ENCODE data around the gene C19orf81. TPM values are rescaled to one million over a fixed set of nuclear protein-coding genes. Genes with fewer than 3 reads are reported as not detected.

C19orf81 gene
- total RNA-seq (2021; fragmentation: NEBNext Ultra II Directional; extraction: Animal tissue kit (Norgen Biotek cat#: 25700)) (11.7 and 14.2 TPM in 2 replicates), polyA plus RNA-seq (2011; rRNA removed) (13.0 and 22.0 TPM in 2 replicates), polyA minus RNA-seq (2011; rRNA and poly(A)+ RNA removed) (not detected in 2 replicates)
- 12.6 TPM for polyA plus RNA-seq (2011; cell fraction: cytosol; rRNA removed)
- polyA plus RNA-seq (2011; cell fraction: nucleus; rRNA removed): 15.7 TPM
- 2.5 to 17.3 TPM (median 15.4 TPM) in 4 replicates for polyA plus RNA-seq (2012, experiment 1 of 2)
- polyA plus RNA-seq (2012, experiment 2 of 2): 7.0 TPM
- polyA plus RNA-seq (2013, experiment 1 of 2): 20.4 TPM
- 20.0 TPM for polyA plus RNA-seq (2013, experiment 2 of 2)
- not detected for polyA minus RNA-seq (2011; cell fraction: cytosol; rRNA and poly(A)+ RNA removed)
- 7.5 TPM for polyA minus RNA-seq (2011; cell fraction: nucleus; rRNA and poly(A)+ RNA removed)
- long read RNA-seq, experiment 1, partial matches to known transcripts: 9 of 9 reads
- long read RNA-seq, experiment 1, other reads (novel, unspliced or antisense): 0 of 9 reads
- long read RNA-seq, experiment 2: 0 reads

- FAIRE-seq: peak; percentile 89
- Histone ChIP-seq H3K4me1 (replicated peaks in 1 of 4; ENCODE audit: control insufficient read depth in 3 of 4, insufficient read depth in 4 of 4, low read length in 3 of 4) (peaks cover 0 to 10% (median 5%) of the 10 kb centered on the region in 4 experiments; a peak in 6 of 7 replicates), H2BK20ac (ENCODE audit: low read length) (peak within 1 kb of the TSS; percentile 87), H3K27me3 (replicated peaks in 1 of 4; ENCODE audit: control insufficient read depth in 3 of 4, extremely low read depth in 1 of 4, insufficient read depth in 3 of 4, low read length in 3 of 4) (peaks cover 0 to 15% (median 10%) of the 10 kb centered on the region in 4 experiments; a peak in 5 of 7 replicates), H2BK5ac (ENCODE audit: low read depth, low read length) (peak within 1 kb of the TSS; percentile 86; the same call in 1 of the 2 replicates), H2AFZ (ENCODE audit: low read length) (peak within 1 kb of the TSS; percentile 90), H3K18ac (ENCODE audit: extremely low read depth, low read length) (peak within 1 kb of the TSS; percentile 91), H3K79me1 (ENCODE audit: low read depth, low read length) (no peaks in the 10 kb centered on the region), H3K4me3 (ENCODE audit: extremely low read depth in 1 of 4, insufficient read depth in 2 of 4, low read depth in 3 of 4, low read length in 4 of 4) (peak within 1 kb of the TSS; percentile 19 to 53 (median 34); a peak in 5 of 8 replicates), H3K36me3 (ENCODE audit: control insufficient read depth in 2 of 4, insufficient read depth in 4 of 4, low read length in 3 of 4) (no peaks in the 10 kb centered on the region), H3K27ac (ENCODE audit: low read depth, low read length) (no peak within 1 kb of the TSS), H2BK15ac (ENCODE audit: low read length) (peak within 1 kb of the TSS; percentile 95), H3K9me3 (ENCODE audit: insufficient read depth in 2 of 2, low read depth in 1 of 2, low read length in 1 of 2) (no peaks in the 10 kb centered on the region), H3K23ac (ENCODE audit: insufficient read length) (no peak within 1 kb of the TSS), H4K5ac (ENCODE audit: insufficient read length, low read depth, low read length) (peak within 1 kb of the TSS; percentile 49), H3K14ac (ENCODE audit: insufficient read length) (no peak within 1 kb of the TSS), H3K4me2 (ENCODE audit: insufficient read depth in 1 of 2, low read depth in 2 of 2, low read length in 2 of 2) (peak within 1 kb of the TSS; percentile 74 to 76), H4K8ac (ENCODE audit: extremely low read depth, insufficient read depth, low read length) (0 out of 2 replicates have a peak within 1 kb of the TSS, but pooled peaks have one; percentile 7), H3K4ac (replicated peaks; ENCODE audit: insufficient read length, low read depth, low read length) (no peak within 1 kb of the TSS), H4K91ac (replicated peaks; ENCODE audit: insufficient read length, low read length) (peak within 1 kb of the TSS; percentile 89), H3K9ac (replicated peaks in 1 of 4; ENCODE audit: extremely low read depth in 1 of 4, low read depth in 3 of 4, low read length in 3 of 4) (no peak within 1 kb of the TSS), H4K20me1 (replicated peaks in 1 of 2; ENCODE audit: control insufficient read depth in 1 of 2, insufficient read depth in 2 of 2, low read length in 2 of 2) (no peaks in the 10 kb centered on the region), H2BK120ac (replicated peaks; ENCODE audit: low read depth, low read length) (no peak within 1 kb of the TSS), H2BK12ac (ENCODE audit: low read depth, low read length) (peak within 1 kb of the TSS; percentile 91; the same call in 1 of the 2 replicates), H3K56ac (replicated peaks; ENCODE audit: insufficient read length, low read depth, low read length) (no peak within 1 kb of the TSS), H2AK5ac (ENCODE audit: low read depth, low read length) (peak within 1 kb of the TSS; percentile 65; the same call in 1 of the 2 replicates), H3K79me2 (ENCODE audit: control insufficient read depth in 1 of 2, insufficient read depth in 2 of 2, low read length in 2 of 2) (no peaks in the 10 kb centered on the region), H3K23me2 (ENCODE audit: low read depth, low read length) (peaks cover 5% of the 10 kb centered on the region; the same call in 1 of the 2 replicates)
- WGBS, 2 experiments (ENCODE audit: extremely low coverage in 1 of 2, insufficient coverage in 1 of 2, insufficient read length in 1 of 2, insufficient replicate concordance in 2 of 2, low coverage in 1 of 2, low lambda C conversion rate in 2 of 2, missing lambda C conversion rate in 1 of 2): 38% methylated on average over 7 of the region's 7 CpGs; no CpG with 5 or more reads in 1 of the 2 experiments
- CTCF ChIA-PET (ENCODE audit: partially characterized antibody): interaction anchor here (1.0 to 3.0 kb wide), 5 partner anchors 21 to 93 kb away, joined by 3 to 11 read pairs (median 3); no protein-coding TSS in a partner anchor
- POLR2A ChIA-PET (ENCODE audit: partially characterized antibody): interaction anchor here (0.7 to 1.5 kb wide), 4 partner anchors 10 to 54 kb away, joined by 3 to 5 read pairs (median 4); no protein-coding TSS in a partner anchor
- DNase-seq (ENCODE audit: low read depth in 1 of 2, low spot score in 2 of 2): peak in 1 of 2 experiments; percentile 79
These were observed at the start of gene C19orf81 for GRCh38 chr19:50649433-50650391. Gene C19orf81, plus strand, starts transcription at chr19:50649445. Its CDS starts 0 bp downstream, at chr19:50649445.
